ENCODE measurements around the gene ABHD8.
"Not testable (repeated sequence)": the region's sequence is repeated elsewhere in the genome, so short reads cannot be mapped to it uniquely, and the experiment has no call there.

Gene ABHD8

GRCh38 chr19:17296976-17297375, 6.2 kb downstream of the ABHD8 start:
- Histone ChIP-seq H3K27ac (no peak overlapping the region), H3K27me3 (replicated peaks) (no peaks in the 10 kb centered on the region), H3K36me3 (replicated peaks) (no peaks in the 10 kb centered on the region), H3K4me3 (ENCODE audit: low read depth, low read length) (no peak overlapping the region)
- no peak for DNase-seq
- TF ChIP-seq CTCF (IDR thresholded peaks at IDR 0.05; ENCODE audit: low read depth, low read length, missing control alignments): no peak
- in situ Hi-C loops (cut with HindIII; ENCODE audit: low pct_ligation_motif_present, low sequenced_read_pairs): no loop called here

GRCh38 chr19:17296273-17296672, 7.0 kb downstream of the ABHD8 start:
- DNase-seq: peak; percentile 38
- Histone ChIP-seq H3K27ac (no peak overlapping the region), H3K36me3 (replicated peaks) (no peaks in the 10 kb centered on the region), H3K27me3 (replicated peaks) (no peaks in the 10 kb centered on the region), H3K4me3 (ENCODE audit: low read depth, low read length) (no peak overlapping the region)
- peak; percentile 25 for TF ChIP-seq CTCF (IDR thresholded peaks at IDR 0.05; ENCODE audit: low read depth, low read length, missing control alignments)
- in situ Hi-C loops (cut with HindIII; ENCODE audit: low pct_ligation_motif_present, low sequenced_read_pairs): no loop called here

GRCh38 chr19:17295551-17295950, 7.7 kb downstream of the ABHD8 start:
- in situ Hi-C loops (cut with HindIII; ENCODE audit: low pct_ligation_motif_present, low sequenced_read_pairs); H3K27ac ChIP-seq; H3K36me3 ChIP-seq (replicated peaks); H3K4me3 ChIP-seq (ENCODE audit: low read depth, low read length); H3K27me3 ChIP-seq (replicated peaks); DNase-seq: not testable (repeated sequence)

- TF ChIP-seq CTCF (IDR thresholded peaks at IDR 0.05; ENCODE audit: low read depth, low read length, missing control alignments): no peak
- H3K27me3 ChIP-seq (replicated peaks): no peaks in the 10 kb centered on the region
- in situ Hi-C loops (cut with HindIII; ENCODE audit: low pct_ligation_motif_present, low sequenced_read_pairs): no loop called here
- H3K27ac ChIP-seq: no peak overlapping the region
- H3K36me3 ChIP-seq (replicated peaks): no peaks in the 10 kb centered on the region
- H3K4me3 ChIP-seq (ENCODE audit: low read depth, low read length): no peak overlapping the region
- DNase-seq: no peak
Observed at GRCh38 chr19:17294051-17294891, 9.0 kb downstream of the ABHD8 start.

GRCh38 chr19:17293605-17294004, 9.6 kb downstream of the ABHD8 start:
- TF ChIP-seq CTCF (IDR thresholded peaks at IDR 0.05; ENCODE audit: low read depth, low read length, missing control alignments): no peak
- no peaks in the 10 kb centered on the region for H3K27me3 ChIP-seq (replicated peaks)
- H3K36me3 ChIP-seq (replicated peaks): no peaks in the 10 kb centered on the region
- H3K27ac ChIP-seq: no peak overlapping the region
- in situ Hi-C loops (cut with HindIII; ENCODE audit: low pct_ligation_motif_present, low sequenced_read_pairs): no loop called here
- no peak for DNase-seq
- no peak overlapping the region for H3K4me3 ChIP-seq (ENCODE audit: low read depth, low read length)

- H3K36me3 ChIP-seq (replicated peaks): no peaks in the 10 kb centered on the region
- H3K4me3 ChIP-seq (ENCODE audit: low read depth, low read length): peak overlapping the region; percentile 71
- peak; percentile 88 for DNase-seq
- H3K27ac ChIP-seq: no peak overlapping the region
- in situ Hi-C loops (cut with HindIII; ENCODE audit: low pct_ligation_motif_present, low sequenced_read_pairs): no loop called here
- no peaks in the 10 kb centered on the region for H3K27me3 ChIP-seq (replicated peaks)
- TF ChIP-seq CTCF (IDR thresholded peaks at IDR 0.05; ENCODE audit: low read depth, low read length, missing control alignments): peak; percentile 90
Observed at GRCh38 chr19:17292301-17293074, 10.7 kb downstream of the ABHD8 start.
